Dendritic cell treated with granulocyte-macrophage colony-stimulating factor and Interleukin-4, amounts not matched to agents 40 ng/mL and 50 ng/mL, for 4 days (primary cell): ENCODE results near the gene SRBD1.

Experiments
- H3K27ac Mint-ChIP-seq: one replicate; pipeline ENCODE4 v1.8.0; 2022; ENCODE audit warnings: mild to moderate bottlenecking, mixed read lengths
- H3K27me3 Mint-ChIP-seq: one replicate; pipeline ENCODE4 v1.8.0; 2022; ENCODE audit warnings: mild to moderate bottlenecking, mixed read lengths
- H3K36me3 Mint-ChIP-seq: one replicate; pipeline ENCODE4 v1.8.0; 2022; ENCODE audit warnings: low read depth, mixed read lengths
- H3K4me1 Mint-ChIP-seq: one replicate; pipeline ENCODE4 v1.8.0; 2022; ENCODE audit warnings: low read depth, mixed read lengths
- H3K4me3 Mint-ChIP-seq: one replicate; pipeline ENCODE4 v1.8.0; 2022; ENCODE audit warnings: mild to moderate bottlenecking, moderate library complexity, mixed read lengths
- H3K9me3 Mint-ChIP-seq: one replicate; pipeline ENCODE4 v1.8.0; 2022; ENCODE audit warnings: mixed read lengths
- intact Hi-C: fragments of 100-400 bp; cut with micrococcal nuclease; formaldehyde crosslinking; loops from one replicate; pipeline ENCODE4 v1.15.0; 2022

Gene SRBD1

DNA sequence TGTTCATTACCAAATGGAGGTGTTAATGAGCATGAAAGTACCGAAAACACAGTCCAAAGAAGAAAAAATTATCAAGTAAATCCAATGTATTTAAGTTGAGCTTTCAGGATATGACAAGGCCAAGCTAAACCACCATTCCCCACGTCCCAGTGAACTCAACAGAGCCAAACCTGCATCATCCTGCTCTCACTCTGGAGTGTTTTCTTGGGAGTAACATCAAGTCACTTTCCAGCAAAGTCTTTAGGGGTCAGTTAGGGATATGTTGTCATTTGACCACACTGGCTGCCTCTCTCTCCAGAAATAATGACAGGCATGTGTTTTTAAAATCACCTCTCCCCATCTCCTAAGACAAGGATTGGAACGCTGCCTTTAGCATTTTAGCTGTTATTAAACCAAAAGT lies 140.5 kb downstream of the SRBD1 start:
- Mint-ChIP-seq H3K4me1 (peaks cover 18% of the 10 kb centered on the region), H3K36me3 (peaks cover 20% of the 10 kb centered on the region), H3K27me3 (no peaks in the 10 kb centered on the region)

GRCh38 chr2:45469314-45470099 lies 141.6 kb downstream of the SRBD1 start:
- peaks cover 9% of the 10 kb centered on the region for H3K36me3 Mint-ChIP-seq
- intact Hi-C loops, result no loop called here
- peaks cover 18% of the 10 kb centered on the region for H3K4me1 Mint-ChIP-seq

More for the DNA sequence above, 140.5 kb downstream of the SRBD1 start:
- Mint-ChIP-seq H3K4me3 (no peak overlapping the region), H3K27ac (no peak overlapping the region), H3K9me3 (no peaks in the 10 kb centered on the region)
- intact Hi-C loops, result no loop called here

GRCh38 chr2:45468279-45468678 lies 142.8 kb downstream of the SRBD1 start:
- H3K27me3 Mint-ChIP-seq, result no peaks in the 10 kb centered on the region
- no peaks in the 10 kb centered on the region for H3K9me3 Mint-ChIP-seq
- no peak overlapping the region for H3K27ac Mint-ChIP-seq
- peaks cover 6% of the 10 kb centered on the region for H3K36me3 Mint-ChIP-seq
- intact Hi-C loops, result no loop called here
- H3K4me3 Mint-ChIP-seq, result no peak overlapping the region
- peaks cover 9% of the 10 kb centered on the region for H3K4me1 Mint-ChIP-seq

More at GRCh38 chr2:45469314-45470099, 141.6 kb downstream of the SRBD1 start:
- Mint-ChIP-seq H3K4me3 (no peak overlapping the region), H3K27me3 (no peaks in the 10 kb centered on the region), H3K27ac (no peak overlapping the region), H3K9me3 (no peaks in the 10 kb centered on the region)

DNA sequence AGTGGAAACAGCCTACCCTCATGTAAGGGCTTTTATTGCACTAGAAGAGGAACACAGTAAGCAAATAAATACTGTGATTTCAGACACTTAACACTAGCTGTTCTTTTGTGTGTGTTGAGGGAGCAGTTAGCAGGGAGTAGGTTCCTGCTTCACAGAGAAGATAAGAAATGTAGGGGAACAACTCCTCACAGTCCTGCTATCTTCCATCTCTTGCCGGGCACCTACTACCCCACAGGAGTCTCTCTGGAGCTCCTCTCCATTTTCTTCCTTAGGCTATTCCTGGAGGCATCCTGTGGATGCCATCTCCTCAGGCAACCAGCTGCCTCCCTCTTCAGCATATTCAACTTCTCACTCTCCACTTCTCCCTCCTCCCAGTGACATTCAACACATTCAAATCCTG lies 145.0 kb downstream of the SRBD1 start:
- Mint-ChIP-seq H3K27me3 (no peaks in the 10 kb centered on the region), H3K4me3 (no peak overlapping the region), H3K9me3 (no peaks in the 10 kb centered on the region), H3K36me3 (peaks cover 8% of the 10 kb centered on the region), H3K4me1 (peaks cover 9% of the 10 kb centered on the region), H3K27ac (peak overlapping the region; percentile 33)
- intact Hi-C loops, result no loop called here

GRCh38 chr2:45460825-45461224 lies 150.2 kb downstream of the SRBD1 start:
- Mint-ChIP-seq H3K4me1 (peaks cover 7% of the 10 kb centered on the region), H3K27me3 (no peaks in the 10 kb centered on the region), H3K36me3 (peaks cover 12% of the 10 kb centered on the region), H3K27ac (no peak overlapping the region), H3K4me3 (no peak overlapping the region), H3K9me3 (no peaks in the 10 kb centered on the region)
- intact Hi-C loops, result no loop called here

GRCh38 chr2:45459860-45460259 lies 151.2 kb downstream of the SRBD1 start:
- H3K4me3 Mint-ChIP-seq, result no peak overlapping the region
- H3K4me1 Mint-ChIP-seq, result peaks cover 7% of the 10 kb centered on the region
- H3K27me3 Mint-ChIP-seq, result no peaks in the 10 kb centered on the region
- intact Hi-C loops, result no loop called here
- H3K27ac Mint-ChIP-seq, result no peak overlapping the region
- H3K36me3 Mint-ChIP-seq, result peaks cover 12% of the 10 kb centered on the region
- no peaks in the 10 kb centered on the region for H3K9me3 Mint-ChIP-seq

DNA sequence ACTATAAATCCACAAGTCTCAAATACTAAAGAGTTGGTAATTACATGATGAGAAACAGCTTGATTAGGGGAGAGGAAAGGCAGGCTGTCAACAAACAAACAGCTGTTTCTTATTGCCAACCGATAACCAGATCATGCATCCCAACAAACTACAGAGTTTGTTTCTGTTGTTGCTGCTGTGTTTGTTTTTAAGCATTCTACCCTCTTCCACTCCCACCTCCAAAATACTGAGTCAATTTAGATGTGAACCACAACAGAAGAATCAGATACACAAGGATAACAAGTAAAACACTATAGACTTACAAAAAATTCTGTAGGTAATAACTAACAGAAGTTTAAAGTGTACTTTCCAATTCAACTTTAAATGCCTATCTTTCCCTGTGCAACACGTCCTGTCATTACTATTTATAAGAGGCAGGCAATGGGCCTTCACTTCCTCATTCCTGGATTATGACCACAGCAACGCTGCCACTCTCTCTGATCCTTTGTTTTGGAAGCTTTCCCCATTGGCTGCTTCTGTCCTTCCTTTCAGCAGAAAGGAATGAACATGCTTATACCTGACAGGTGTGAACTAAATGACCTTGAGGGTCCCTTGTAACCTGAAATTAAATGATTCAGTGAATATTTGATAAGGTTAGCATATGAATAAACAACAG lies 152.0 kb downstream of the SRBD1 start:
- H3K36me3 Mint-ChIP-seq, result peaks cover 12% of the 10 kb centered on the region

GRCh38 chr2:45457211-45457945 lies 153.7 kb downstream of the SRBD1 start:
- Mint-ChIP-seq H3K4me1 (peaks cover 7% of the 10 kb centered on the region), H3K9me3 (no peaks in the 10 kb centered on the region), H3K27ac (no peak overlapping the region), H3K36me3 (peaks cover 12% of the 10 kb centered on the region), H3K27me3 (no peaks in the 10 kb centered on the region), H3K4me3 (no peak overlapping the region)
- intact Hi-C loops, result no loop called here

More for the DNA sequence above, 152.0 kb downstream of the SRBD1 start:
- Mint-ChIP-seq H3K4me1 (peaks cover 7% of the 10 kb centered on the region), H3K27me3 (no peaks in the 10 kb centered on the region), H3K27ac (peak overlapping the region; percentile 50), H3K4me3 (no peak overlapping the region), H3K9me3 (no peaks in the 10 kb centered on the region)
- intact Hi-C loops, result no loop called here

DNA sequence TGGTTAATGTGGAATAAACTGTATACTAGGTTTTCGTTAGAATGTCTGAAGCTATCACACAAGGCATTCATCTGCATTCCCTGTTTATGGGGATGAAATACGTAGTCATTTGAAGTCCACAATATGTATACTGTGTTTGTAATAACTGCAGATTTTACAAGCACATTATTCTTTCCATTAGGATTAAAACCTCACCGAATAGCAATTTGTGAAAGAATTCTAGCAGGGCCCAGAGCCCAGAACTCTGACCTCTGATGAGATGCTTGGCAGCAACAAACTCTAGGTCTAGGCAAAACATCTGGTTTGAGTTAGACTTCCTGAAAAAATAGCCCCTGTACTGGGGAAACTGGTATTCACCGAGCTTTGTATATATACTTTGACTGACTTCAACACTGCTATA lies 158.2 kb downstream of the SRBD1 start:
- no peaks in the 10 kb centered on the region for H3K27me3 Mint-ChIP-seq
- no peak overlapping the region for H3K27ac Mint-ChIP-seq

GRCh38 chr2:45450634-45451033 lies 160.4 kb downstream of the SRBD1 start:
- intact Hi-C loops, result no loop called here
- Mint-ChIP-seq H3K27ac (no peak overlapping the region), H3K9me3 (no peaks in the 10 kb centered on the region), H3K36me3 (peaks cover 6% of the 10 kb centered on the region), H3K4me1 (no peaks in the 10 kb centered on the region), H3K27me3 (no peaks in the 10 kb centered on the region), H3K4me3 (no peak overlapping the region)

More for the DNA sequence above, 158.2 kb downstream of the SRBD1 start:
- Mint-ChIP-seq H3K36me3 (no peaks in the 10 kb centered on the region), H3K4me1 (no peaks in the 10 kb centered on the region), H3K4me3 (no peak overlapping the region), H3K9me3 (no peaks in the 10 kb centered on the region)
- intact Hi-C loops, result no loop called here

DNA sequence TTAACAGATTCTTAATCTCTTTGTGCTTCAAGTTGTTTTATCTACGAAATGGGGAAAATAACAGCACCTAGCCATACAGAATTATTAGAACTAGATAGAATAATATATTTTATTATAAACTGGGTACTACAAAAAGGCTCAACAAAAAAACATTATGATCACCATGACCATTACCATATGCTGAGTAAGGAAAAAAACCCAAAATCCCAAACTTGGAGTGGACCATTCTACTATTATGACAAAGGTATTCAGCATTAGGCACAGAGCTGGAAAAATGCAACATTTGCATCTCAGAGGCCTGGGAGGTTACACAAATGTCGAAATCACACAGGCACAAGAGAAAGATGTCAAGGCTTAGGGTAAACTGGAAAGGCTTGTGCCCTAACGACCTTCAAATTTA lies 162.8 kb downstream of the SRBD1 start:
- H3K27ac Mint-ChIP-seq, result no peak overlapping the region

DNA sequence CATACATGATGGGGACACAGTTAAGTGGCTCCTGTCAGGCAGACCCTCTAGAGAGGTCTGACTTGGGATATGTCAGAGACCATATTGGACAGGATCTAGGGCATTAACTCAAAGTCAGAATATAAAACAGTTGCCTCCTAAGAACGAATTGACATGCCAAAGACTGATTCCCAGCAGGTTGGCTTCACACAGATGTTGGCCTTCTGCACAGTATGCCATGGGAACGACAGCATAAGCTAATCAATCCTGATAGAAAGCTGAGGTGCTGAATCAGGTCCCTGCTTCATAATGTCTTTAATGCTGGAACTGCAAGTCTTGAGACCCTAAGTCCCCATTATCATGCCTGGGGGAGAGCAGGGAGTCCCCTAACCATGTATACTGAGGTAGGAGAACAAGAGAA lies 165.1 kb downstream of the SRBD1 start:
- Mint-ChIP-seq H3K36me3 (peaks cover 6% of the 10 kb centered on the region), H3K27ac (no peak overlapping the region), H3K4me1 (no peaks in the 10 kb centered on the region), H3K27me3 (no peaks in the 10 kb centered on the region), H3K9me3 (no peaks in the 10 kb centered on the region), H3K4me3 (no peak overlapping the region)
- intact Hi-C loops, result no loop called here

More for the DNA sequence above, 162.8 kb downstream of the SRBD1 start:
- H3K4me1 Mint-ChIP-seq, result no peaks in the 10 kb centered on the region
- intact Hi-C loops, result no loop called here
- no peak overlapping the region for H3K4me3 Mint-ChIP-seq
- peaks cover 6% of the 10 kb centered on the region for H3K36me3 Mint-ChIP-seq
- no peaks in the 10 kb centered on the region for H3K9me3 Mint-ChIP-seq
- H3K27me3 Mint-ChIP-seq, result no peaks in the 10 kb centered on the region

GRCh38 chr2:45445037-45445436 lies 166.0 kb downstream of the SRBD1 start:
- Mint-ChIP-seq H3K9me3 (no peaks in the 10 kb centered on the region), H3K4me3 (no peak overlapping the region)
- intact Hi-C loops, result no loop called here

DNA sequence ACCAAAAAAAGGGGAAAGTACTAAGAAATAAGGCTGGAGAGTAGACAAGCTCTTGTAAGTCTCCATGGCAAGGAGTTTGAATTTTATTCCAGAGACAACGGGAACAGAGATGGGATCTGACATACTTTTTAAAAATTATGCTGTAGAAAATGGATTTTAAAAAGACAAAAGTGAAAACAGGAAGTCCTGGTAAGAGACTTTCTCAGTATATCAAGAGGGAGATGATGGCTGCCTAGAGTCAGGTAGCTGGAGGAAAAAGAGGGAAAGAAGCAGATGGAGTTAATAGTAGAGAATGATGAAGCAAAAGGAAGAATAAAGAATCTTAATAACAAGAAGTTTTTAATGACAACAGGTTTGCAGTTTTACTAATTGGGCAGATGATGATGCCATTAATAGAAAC lies 168.1 kb downstream of the SRBD1 start:
- Mint-ChIP-seq H3K27ac (no peak overlapping the region), H3K27me3 (no peaks in the 10 kb centered on the region)

More at GRCh38 chr2:45445037-45445436, 166.0 kb downstream of the SRBD1 start:
- Mint-ChIP-seq H3K27ac (no peak overlapping the region), H3K36me3 (peaks cover 6% of the 10 kb centered on the region), H3K27me3 (no peaks in the 10 kb centered on the region), H3K4me1 (no peaks in the 10 kb centered on the region)

More for the DNA sequence above, 168.1 kb downstream of the SRBD1 start:
- H3K4me1 Mint-ChIP-seq, result no peaks in the 10 kb centered on the region
- peaks cover 6% of the 10 kb centered on the region for H3K36me3 Mint-ChIP-seq
- no peaks in the 10 kb centered on the region for H3K9me3 Mint-ChIP-seq
- intact Hi-C loops, result no loop called here
- no peak overlapping the region for H3K4me3 Mint-ChIP-seq
